Stimulated activated CD8-positive, alpha-beta memory T cell treated with anti-CD3 and anti-CD28 coated beads, Interleukin-15, amount 100 ng/mL, for 48 hours (primary cell): ENCODE data around the gene KRT38.

ENCODE experiments used
- DNase-seq, 2 donors: peaks; one replicate each; pipeline ENCODE4 v3.0.0-alpha.2; 2020; ENCODE audit warnings: low read depth in 2 of 2

KRT38 gene

GRCh38 chr17:41440531-41441033 lies at the start of gene KRT38:
Gene KRT38 (minus strand): TSS chr17:41440983. CDS start chr17:41440921, 62 bp downstream.
- DNase-seq = no peak

GRCh38 chr17:41489531-41489930 lies 48.7 kb upstream of the KRT38 start, which contains the start of gene KRT36:
Gene KRT36 (minus strand): TSS chr17:41489910. CDS start chr17:41489864, 46 bp downstream.
- no peak for DNase-seq

- DNase-seq = peak; percentile 12 to 21
These were observed 46.2 kb upstream of the KRT38 start for GRCh38 chr17:41486809-41487530.

GRCh38 chr17:41486316-41486715 lies 45.5 kb upstream of the KRT38 start:
- DNase-seq = no peak

- no peak for DNase-seq
These were observed 44.4 kb upstream of the KRT38 start for GRCh38 chr17:41484920-41485904.

GRCh38 chr17:41483991-41484826 lies 43.4 kb upstream of the KRT38 start:
- no peak for DNase-seq

- no peak for DNase-seq
These were observed 42.7 kb upstream of the KRT38 start for GRCh38 chr17:41483531-41483930.

GRCh38 chr17:41481036-41481435 lies 40.3 kb upstream of the KRT38 start, which contains the start of gene KRT35:
Gene KRT35 (minus strand): TSS chr17:41481151. CDS start chr17:41481097, 54 bp downstream.
- DNase-seq = no peak

- DNase-seq = no peak
These were observed 39.8 kb upstream of the KRT38 start for GRCh38 chr17:41480581-41480980.

GRCh38 chr17:41480136-41480535 lies 39.4 kb upstream of the KRT38 start:
- no peak for DNase-seq

GRCh38 chr17:41478237-41478636 lies 37.5 kb upstream of the KRT38 start:
- DNase-seq = no peak

GRCh38 chr17:41476866-41477815 lies 36.4 kb upstream of the KRT38 start:
- no peak for DNase-seq

GRCh38 chr17:41475421-41475820 lies 34.6 kb upstream of the KRT38 start:
- DNase-seq = no peak

GRCh38 chr17:41474863-41475262 lies 34.1 kb upstream of the KRT38 start:
- DNase-seq = no peak

- no peak for DNase-seq
These were observed 27.6 kb upstream of the KRT38 start for GRCh38 chr17:41468346-41468745.

- no peak for DNase-seq
These were observed 26.8 kb upstream of the KRT38 start for GRCh38 chr17:41467561-41467960.

- no peak for DNase-seq
These were observed 26.2 kb upstream of the KRT38 start, which contains the start of gene KRT32 for GRCh38 chr17:41466988-41467387. Gene KRT32 (minus strand): TSS chr17:41467386. CDS start chr17:41467325, 61 bp downstream.

- DNase-seq = no peak
These were observed 23.9 kb upstream of the KRT38 start for GRCh38 chr17:41464682-41465081.

GRCh38 chr17:41464173-41464572 lies 23.4 kb upstream of the KRT38 start:
- no peak for DNase-seq

- DNase-seq = no peak
These were observed 23.0 kb upstream of the KRT38 start for GRCh38 chr17:41463746-41464145.
